ENCODE measurements around the gene TCF12.
"Not testable (repeated sequence)": the region's sequence is repeated elsewhere in the genome, so short reads cannot be mapped to it uniquely, and the experiment has no call there.

Gene TCF12

GRCh38 chr15:56916825-56917477, 1.5 kb upstream of the TCF12 start:
- ATAC-seq, result no peak
- no peak for DNase-seq

- ATAC-seq (no peak), DNase-seq (no peak)
Observed at GRCh38 chr15:56917652-56918045, 795 bp upstream of the TCF12 start.

GRCh38 chr15:56919031-56919608, 676 bp downstream of the TCF12 start:
- peak; percentile 65 for DNase-seq
- ATAC-seq, result peak; percentile 20

DNA sequence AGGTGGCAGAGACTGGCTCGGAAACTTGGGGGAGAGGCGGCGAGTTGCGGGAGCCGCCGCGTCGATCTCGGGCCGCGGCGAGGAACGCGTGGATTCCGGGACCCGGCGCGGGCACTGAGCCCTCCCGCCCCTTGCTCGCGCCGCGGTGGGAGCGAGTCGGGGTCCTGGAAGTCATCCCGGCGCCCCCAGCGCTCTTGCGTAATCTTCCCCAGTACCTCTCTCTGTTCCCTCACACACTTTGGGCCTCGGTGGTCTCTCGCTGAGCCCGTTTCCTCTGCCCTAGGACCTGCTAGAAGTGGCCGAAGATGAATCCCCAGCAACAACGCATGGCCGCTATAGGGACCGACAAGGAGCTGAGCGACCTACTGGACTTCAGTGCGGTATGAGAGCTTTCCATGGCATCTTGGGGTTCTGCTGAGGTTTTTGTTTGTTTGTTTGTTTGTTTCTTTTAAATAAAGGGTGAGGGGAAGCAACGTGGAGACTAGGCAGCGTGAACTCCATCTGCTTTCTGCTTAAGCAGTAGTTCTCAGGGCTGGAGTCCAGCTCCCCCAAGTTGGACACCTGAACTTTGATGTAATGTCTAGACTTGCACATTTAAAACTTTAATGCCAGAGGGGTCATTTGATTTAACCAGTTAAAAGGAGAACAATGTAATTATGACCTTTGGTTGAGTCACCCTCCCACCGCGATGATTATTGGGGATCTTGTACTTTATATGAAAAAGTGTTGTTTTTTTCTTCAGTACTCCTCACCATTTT, 1.3 kb downstream of the TCF12 start:
- ATAC-seq, result no peak
- DNase-seq, result peak; percentile 32

DNA sequence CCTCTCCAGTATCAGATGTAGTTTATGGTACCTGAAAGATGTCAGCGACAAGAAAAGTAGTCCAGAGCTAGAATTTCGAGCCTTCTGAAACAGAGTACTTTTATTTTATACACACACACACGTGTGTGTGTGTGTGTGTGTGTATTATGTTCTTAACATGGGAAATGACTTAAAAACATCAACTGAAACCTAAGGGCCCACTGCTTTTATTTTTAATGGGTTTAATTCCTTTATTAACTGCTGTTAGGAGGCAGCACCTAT, 1.9 kb downstream of the TCF12 start:
- no peak for DNase-seq

DNA sequence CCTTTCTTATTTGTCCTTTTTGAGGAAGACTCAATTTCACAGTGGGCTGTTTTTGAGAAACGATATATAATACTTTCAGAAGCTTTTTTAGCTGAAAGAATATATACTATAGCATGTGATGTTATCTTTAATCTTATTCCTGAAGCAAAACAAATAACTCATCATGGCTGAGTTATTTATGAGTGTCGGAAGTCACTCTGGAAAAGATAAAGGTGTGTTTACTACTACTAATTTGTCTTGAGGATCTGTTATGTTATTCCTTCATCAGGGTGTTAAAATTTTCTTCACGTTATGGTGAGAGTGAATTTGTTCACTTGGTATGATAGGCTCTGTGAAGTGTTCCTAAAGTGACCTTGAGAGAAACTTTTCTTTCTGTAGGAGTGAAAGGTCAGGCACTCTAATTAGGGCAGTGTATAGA, 4.7 kb downstream of the TCF12 start:
- DNase-seq (no peak), ATAC-seq (no peak)

More for the DNA sequence above, 1.9 kb downstream of the TCF12 start:
- ATAC-seq, result no peak

DNA sequence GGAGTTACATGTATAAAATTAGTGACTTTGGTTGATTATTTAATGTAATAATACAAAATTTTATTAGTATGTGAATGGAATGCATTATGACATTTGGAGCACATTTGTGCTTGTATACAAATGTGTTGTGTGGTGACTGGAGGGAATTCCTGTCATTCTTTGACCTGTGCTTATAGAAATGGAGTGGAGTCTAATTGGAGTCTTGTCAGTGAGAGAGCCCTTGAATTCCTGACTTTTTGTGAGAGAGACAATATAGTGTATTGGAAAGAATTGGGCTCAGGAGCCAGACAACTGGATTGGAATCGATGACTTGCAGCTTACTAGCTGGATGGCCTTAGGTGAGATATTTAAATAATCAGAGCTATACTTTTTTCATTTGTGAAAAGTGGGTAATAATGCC, 9.4 kb downstream of the TCF12 start:
- DNase-seq (no peak), ATAC-seq (no peak)

DNA sequence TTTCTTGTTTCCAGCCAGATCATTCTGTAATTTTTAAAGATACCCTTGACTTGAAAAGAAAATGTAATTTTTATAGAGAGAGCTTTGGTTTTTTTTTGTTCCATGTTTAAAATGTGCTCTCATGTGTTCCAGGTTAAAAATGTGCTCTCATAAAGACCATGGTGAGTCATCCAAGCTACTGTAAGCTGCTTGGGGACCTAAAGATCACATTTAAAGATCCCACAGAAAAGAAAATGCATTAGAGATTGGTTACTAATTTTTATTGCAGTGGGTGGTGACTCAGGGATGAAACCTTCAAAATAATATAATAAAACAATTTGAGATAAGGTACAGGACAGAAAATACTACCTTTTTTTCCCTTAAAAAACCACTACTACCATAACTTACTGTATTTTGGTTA, 11.0 kb downstream of the TCF12 start:
- no peak for DNase-seq
- ATAC-seq, result peak; percentile 82

- DNase-seq, result no peak
- no peak for ATAC-seq
Observed at GRCh38 chr15:56929933-56930332, 11.5 kb downstream of the TCF12 start.

GRCh38 chr15:56930669-56931313, 12.3 kb downstream of the TCF12 start:
- no peak for ATAC-seq
- DNase-seq, result no peak

GRCh38 chr15:56931639-56932508, 13.4 kb downstream of the TCF12 start:
- DNase-seq (no peak), ATAC-seq (no peak)

GRCh38 chr15:56932509-56932868, 14.0 kb downstream of the TCF12 start:
- DNase-seq, ATAC-seq: not testable (repeated sequence)

- no peak for ATAC-seq
- no peak for DNase-seq
Observed at GRCh38 chr15:56933410-56933809, 15.0 kb downstream of the TCF12 start.

- ATAC-seq (no peak), DNase-seq (no peak)
Observed at GRCh38 chr15:56933811-56934210, 15.4 kb downstream of the TCF12 start.

DNA sequence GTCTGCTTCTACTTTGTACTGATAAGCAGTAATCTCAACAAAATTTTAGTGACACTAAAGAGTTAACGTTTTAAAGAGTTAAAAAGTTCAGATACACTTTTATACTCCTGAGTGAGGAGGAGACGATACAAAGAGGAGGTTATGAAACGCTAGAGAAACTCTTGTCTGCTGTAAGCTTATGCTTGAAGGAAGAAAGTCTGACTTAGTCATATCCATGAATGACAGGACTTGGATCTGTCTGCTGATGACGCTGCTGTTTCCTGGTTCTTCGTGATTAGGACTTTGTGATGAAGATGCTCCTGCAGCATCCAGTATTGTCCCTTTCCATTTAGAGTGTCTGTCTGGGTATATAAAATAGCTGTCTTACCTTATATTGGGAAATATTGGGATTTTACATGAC, 15.8 kb downstream of the TCF12 start:
- ATAC-seq (no peak), DNase-seq (no peak)

GRCh38 chr15:56936929-56937328, 18.5 kb downstream of the TCF12 start:
- no peak for DNase-seq
- ATAC-seq, result no peak

GRCh38 chr15:56939257-56939656, 20.8 kb downstream of the TCF12 start:
- no peak for DNase-seq
- no peak for ATAC-seq

DNA sequence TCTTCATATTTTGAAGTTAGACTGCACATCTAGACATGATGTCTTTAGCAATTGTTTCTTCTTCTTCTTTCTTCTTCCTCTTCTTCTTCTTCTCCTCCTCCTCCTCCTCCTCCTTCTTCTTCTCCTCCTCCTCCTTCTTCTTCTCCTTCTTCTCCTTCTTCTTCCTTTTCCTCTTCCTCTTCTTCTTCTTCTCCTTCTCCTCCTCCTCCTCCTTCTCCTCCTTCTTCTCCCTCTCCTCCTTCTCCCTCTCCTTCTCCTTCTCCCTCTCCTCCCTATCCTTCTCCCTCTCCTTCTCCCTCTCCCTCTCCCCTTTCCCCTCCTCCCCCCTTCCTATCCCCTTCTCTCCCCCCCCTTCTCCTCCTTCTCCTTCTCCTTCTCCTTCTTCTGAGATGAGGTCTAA, 21.9 kb downstream of the TCF12 start:
- ATAC-seq (no peak), DNase-seq (no peak)

DNA sequence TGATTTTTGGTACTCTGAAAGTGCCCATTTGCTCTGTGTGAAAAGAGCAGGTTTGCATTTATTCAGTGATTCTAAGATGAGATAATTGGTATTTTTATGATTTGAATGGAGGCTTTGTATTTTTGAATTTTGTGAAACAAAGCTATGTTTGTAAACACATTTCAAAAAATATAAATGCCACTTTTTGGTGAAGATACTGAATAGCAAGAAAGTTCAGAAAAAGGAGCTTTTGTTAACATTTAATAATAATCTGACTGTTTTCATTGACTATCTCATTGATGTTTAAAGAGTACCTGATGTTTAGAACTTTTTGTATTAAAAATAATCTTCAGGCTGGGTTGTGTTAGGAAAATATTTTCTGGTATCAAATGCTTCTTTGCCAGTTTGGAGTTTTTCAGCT, 23.7 kb downstream of the TCF12 start:
- ATAC-seq (no peak), DNase-seq (no peak)

GRCh38 chr15:56943403-56943802, 25.0 kb downstream of the TCF12 start:
- no peak for DNase-seq
- no peak for ATAC-seq

GRCh38 chr15:56944485-56944884, 26.0 kb downstream of the TCF12 start:
- no peak for DNase-seq
- ATAC-seq, result no peak

DNA sequence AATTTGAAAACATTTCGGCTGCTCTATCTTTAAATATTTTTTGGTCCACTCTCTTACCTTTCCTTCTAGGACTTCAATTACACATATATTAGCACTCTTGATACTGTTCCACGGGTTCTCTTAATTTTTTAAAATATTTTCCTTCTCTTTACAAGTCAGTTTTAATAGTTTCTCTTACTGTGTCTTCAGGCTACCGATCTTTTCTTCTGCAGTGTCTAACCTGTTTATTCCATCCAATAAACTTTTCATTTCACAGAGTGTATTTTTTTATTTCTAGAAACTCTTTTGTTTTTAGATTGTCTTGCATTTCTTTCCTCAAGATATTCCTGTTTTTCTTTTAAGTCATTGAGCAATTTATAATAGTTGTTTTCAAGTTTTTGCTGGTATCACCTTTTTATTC, 27.7 kb downstream of the TCF12 start:
- DNase-seq, result no peak
- ATAC-seq, result no peak
